DLD1 (cell line): Measurements from ENCODE around the gene COL17A1.

Experiments used
- in situ Hi-C: cut with HindIII; loops from 2 replicates; pipeline ENCODE4 v1.10.0; 2017; ENCODE audit warnings: low sequenced_read_pairs

Gene COL17A1

GRCh38 chr10:104002911-104003310 lies 82.8 kb downstream of the COL17A1 start:
- in situ Hi-C loops = no loop called here

- in situ Hi-C loops = no loop called here
Measured at GRCh38 chr10:103998805-103999204, 86.9 kb downstream of the COL17A1 start.

GRCh38 chr10:103995134-103995533 lies 90.5 kb downstream of the COL17A1 start:
- in situ Hi-C loops = no loop called here

- in situ Hi-C loops = no loop called here
Measured at GRCh38 chr10:103991393-103992128, 94.1 kb downstream of the COL17A1 start.

GRCh38 chr10:103990531-103990930 lies 95.1 kb downstream of the COL17A1 start:
- in situ Hi-C loops = no loop called here

GRCh38 chr10:103990121-103990520 lies 95.6 kb downstream of the COL17A1 start:
- in situ Hi-C loops = no loop called here

GRCh38 chr10:103986360-103986759 lies 99.3 kb downstream of the COL17A1 start:
- in situ Hi-C loops = no loop called here

DNA sequence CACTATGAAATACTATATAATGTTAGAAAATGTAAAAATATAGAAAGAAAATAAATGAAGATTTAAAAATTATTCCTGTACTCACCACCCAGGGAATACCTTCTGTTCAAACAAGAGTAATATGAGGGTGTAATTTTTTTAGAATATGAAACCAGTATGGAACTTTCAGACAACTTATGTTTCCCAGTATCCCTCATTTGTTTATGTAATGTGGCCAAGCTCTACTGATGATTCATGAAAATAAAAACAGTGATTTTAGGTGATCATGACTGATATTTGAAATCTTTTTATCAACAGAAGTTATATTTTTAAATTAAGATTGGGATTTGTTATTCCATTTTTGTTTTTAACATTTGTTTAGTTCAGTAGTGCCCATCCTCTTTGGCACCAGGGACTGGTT lies 100.0 kb downstream of the COL17A1 start:
- in situ Hi-C loops = no loop called here

DNA sequence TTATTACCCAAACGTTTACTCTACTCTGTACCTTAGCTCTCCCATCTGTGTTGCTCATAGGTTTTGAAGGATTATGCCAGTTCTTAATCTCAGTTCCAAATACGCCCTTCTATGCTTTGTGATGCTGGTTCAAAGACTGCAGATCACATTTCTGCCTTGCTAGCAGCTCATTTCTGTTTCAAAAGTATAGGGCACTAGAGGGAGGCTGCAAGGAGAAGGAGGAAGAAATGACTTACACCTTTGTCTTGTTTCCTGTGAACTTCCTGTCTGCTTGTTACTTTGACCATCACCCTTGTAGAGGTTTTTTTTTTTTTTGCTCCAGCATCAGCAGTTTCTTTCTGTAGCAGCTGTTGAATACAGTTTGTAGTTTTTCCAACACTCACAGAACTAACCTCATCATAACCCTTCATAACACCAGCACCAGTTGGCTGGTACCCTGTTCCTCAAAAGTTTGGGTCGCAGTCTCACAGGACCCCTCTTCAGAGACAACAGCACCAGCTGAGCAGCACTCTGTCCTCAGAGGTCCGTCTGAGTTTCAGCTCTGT lies 102.2 kb downstream of the COL17A1 start:
- in situ Hi-C loops = no loop called here

- in situ Hi-C loops = no loop called here
Measured at GRCh38 chr10:103982639-103983038, 103.0 kb downstream of the COL17A1 start.
